H1 (cell line): ENCODE results near the gene CTBP2. TPM values are rescaled to one million over a fixed set of nuclear protein-coding genes. Genes with fewer than 3 reads are reported as not detected.

Source experiments
- POLR2AphosphoS5 ChIP-seq: IDR thresholded peaks from 2 replicates; pipeline ENCODE4 v1.6.1; 2011; ENCODE audit warnings: low read depth, low read length
- polyA plus RNA-seq, 7 experiments: library from polyadenylated mRNA; depleted of rRNA in 3 of 7; stranded (reverse) in 5 of 7; unstranded in 2 of 7; fragments of >200 nt in 5 of 7; fragments of 200-250 nt in 2 of 7; gene quantifications; 1 replicate in 5 of 7; 2 replicates in 1 of 7; 4 replicates in 1 of 7; pipeline versions ENCODE4 v1.2.1 to v1.2.3, GENCODE V29; 2011 to 2013; ENCODE audit warnings: missing spikeins in 2 of 7, mixed read lengths in 2 of 7
- total RNA-seq: library from RNA; stranded (reverse); fragmentation: NEBNext Ultra II Directional; extraction: Animal tissue kit (Norgen Biotek cat#: 25700); gene quantifications from 2 replicates; pipeline ENCODE4 v1.2.1, GENCODE V29; 2021

The CTBP2 gene
- total and polyA plus RNA-seq, 2 of the 8 experiments (the other 6 are each of a cell fraction or from before 2014, with no cell fraction given): 208 to 221 TPM

GRCh38 chr10:125024497-125025234 lies 135.7 kb downstream of the CTBP2 start (continued):
- TF ChIP-seq POLR2AphosphoS5: no peak
